ENCODE measurements around the gene ARL8B.
"Not testable (repeated sequence)": the region's sequence is repeated elsewhere in the genome, so short reads cannot be mapped to it uniquely, and the experiment has no call there.

Gene ARL8B

DNA sequence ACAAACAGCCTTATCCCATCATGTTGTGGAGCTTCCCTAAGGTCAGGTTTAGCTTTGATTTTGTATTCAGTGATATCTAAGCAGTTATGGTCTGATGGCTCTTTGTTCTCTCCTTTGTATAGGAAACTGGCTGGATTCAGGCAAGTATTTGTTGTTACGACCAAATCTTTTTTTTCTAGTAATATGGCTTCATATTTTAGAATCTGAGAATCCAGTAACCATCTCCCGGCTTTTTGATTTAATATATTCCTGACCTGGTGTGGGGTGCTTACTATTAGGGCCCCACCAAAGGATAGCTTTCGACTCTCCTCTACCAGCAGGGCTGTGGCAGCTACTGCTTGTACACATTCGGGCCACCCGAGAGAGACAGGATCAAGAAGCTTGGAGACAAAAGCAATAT lies 23.0 kb downstream of the ARL8B start:
- TF ChIP-seq, protein P1, sequence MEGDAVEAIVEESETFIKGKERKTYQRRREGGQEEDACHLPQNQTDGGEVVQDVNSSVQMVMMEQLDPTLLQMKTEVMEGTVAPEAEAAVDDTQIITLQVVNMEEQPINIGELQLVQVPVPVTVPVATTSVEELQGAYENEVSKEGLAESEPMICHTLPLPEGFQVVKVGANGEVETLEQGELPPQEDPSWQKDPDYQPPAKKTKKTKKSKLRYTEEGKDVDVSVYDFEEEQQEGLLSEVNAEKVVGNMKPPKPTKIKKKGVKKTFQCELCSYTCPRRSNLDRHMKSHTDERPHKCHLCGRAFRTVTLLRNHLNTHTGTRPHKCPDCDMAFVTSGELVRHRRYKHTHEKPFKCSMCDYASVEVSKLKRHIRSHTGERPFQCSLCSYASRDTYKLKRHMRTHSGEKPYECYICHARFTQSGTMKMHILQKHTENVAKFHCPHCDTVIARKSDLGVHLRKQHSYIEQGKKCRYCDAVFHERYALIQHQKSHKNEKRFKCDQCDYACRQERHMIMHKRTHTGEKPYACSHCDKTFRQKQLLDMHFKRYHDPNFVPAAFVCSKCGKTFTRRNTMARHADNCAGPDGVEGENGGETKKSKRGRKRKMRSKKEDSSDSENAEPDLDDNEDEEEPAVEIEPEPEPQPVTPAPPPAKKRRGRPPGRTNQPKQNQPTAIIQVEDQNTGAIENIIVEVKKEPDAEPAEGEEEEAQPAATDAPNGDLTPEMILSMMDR (IDR thresholded peaks at IDR 0.05; ENCODE audit: low read depth, low read length): no peak
- no peak for DNase-seq (ENCODE audit: extremely low read depth, low read depth)

DNA sequence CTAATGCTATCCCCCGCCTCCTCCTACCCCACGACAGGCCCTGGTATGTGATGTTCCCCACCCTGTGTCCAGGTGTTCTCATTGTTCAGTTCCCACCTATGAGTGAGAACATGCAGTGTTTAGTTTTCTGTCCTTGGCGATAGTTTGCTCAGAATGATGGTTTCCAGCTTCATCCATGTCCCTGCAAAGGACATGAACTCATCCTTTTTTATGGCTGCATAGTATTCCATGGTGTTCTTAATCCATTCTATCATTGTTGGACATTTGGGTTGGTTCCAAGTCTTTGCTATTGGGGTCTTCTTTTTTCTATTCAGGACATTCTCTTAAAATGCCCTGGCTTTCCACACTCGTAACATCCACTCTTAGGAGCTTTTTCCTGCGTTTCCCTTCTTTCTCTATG lies 25.1 kb downstream of the ARL8B start:
- not testable (repeated sequence) for DNase-seq (ENCODE audit: extremely low read depth, low read depth)

DNA sequence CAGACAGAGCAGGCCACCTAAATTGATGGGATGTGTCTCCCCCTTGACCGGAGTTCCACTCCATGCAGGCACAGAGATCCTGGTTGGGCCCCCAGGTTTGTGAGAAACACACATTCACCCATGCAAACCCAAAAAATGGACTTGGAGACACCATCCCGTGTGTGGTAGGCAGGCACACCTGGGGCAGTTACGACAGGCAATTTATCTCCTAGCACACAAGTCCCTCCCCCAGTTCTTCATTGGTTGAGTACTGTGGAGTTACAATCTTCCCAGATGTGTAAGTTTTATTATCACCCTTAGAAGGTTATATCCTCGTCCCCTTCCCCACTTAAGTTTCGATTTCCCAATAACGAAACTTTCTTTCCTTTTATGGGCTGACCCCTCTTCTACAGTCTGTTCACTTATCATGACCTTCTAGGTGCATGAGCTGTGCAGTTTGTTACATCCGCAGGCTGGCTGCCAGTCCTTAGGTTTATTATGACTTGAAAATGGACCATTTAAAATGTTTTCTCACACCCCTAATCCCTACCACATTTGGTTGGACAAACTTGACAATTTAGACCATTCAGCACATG lies 27.3 kb downstream of the ARL8B start:
- TF ChIP-seq, protein P1 (IDR thresholded peaks at IDR 0.05; ENCODE audit: low read depth, low read length): no peak
- no peak for DNase-seq (ENCODE audit: extremely low read depth, low read depth)

DNA sequence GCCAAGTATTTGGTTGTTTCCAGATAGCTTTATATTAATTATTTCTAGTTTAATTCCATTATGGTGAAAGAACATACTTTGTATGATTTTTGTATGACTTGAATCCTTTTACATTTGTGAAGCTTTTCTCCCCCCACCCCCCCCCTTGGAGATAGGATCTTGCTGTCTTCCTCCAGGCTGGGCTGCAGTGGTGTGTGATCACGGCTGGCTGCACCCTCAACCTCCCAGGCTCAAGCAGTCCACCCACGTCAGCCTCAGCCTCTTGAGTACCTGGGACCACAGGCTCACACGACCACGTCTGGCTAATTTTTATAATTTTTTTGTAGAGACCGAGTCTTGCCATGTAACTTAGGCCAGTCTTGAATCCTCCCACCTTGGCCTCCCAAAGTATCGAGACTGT lies 29.5 kb downstream of the ARL8B start:
- DNase-seq (ENCODE audit: extremely low read depth, low read depth): no peak
- TF ChIP-seq, protein P1 (IDR thresholded peaks at IDR 0.05; ENCODE audit: low read depth, low read length): no peak

DNA sequence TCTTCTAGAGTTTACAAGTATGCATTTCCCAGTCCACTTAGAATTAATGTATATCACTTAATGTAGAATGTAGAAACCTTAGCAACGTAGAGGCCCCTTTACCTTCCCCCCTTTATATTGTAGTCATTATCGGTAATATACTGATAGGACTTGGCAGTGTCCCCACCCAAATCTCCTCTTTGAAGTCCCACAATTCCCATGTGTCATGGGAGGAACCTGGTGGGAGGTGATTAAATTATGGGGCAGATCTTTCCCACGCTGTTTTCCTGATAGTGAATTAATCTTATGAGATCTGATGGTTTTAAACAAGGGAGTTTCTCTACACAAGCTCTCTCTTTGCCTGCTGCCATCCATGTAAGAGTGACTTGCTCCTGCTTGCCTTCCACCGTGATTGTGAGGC lies 31.0 kb downstream of the ARL8B start:
- TF ChIP-seq, protein P1 (IDR thresholded peaks at IDR 0.05; ENCODE audit: low read depth, low read length): no peak
- no peak for DNase-seq (ENCODE audit: extremely low read depth, low read depth)

DNA sequence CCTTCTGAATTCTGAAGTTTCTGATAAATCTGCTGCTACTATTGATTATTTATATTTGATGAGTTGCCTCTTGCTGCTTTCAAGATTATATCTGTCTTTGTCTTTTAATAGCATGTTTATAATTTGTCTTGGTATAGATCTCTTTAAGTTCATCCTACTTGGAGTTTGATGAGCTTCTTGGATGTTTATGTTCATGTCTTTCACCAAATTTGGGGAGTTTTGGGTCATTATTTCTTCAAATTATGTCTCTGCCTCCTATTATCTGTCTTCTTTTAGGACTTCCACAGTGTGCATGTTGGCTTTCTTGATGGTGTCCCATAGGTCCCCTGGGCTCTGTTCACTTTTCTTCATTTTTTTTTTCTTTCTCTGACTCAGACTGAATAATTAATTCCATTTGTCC lies 33.1 kb downstream of the ARL8B start:
- TF ChIP-seq, protein P1 (IDR thresholded peaks at IDR 0.05; ENCODE audit: low read depth, low read length): no peak
- no peak for DNase-seq (ENCODE audit: extremely low read depth, low read depth)

DNA sequence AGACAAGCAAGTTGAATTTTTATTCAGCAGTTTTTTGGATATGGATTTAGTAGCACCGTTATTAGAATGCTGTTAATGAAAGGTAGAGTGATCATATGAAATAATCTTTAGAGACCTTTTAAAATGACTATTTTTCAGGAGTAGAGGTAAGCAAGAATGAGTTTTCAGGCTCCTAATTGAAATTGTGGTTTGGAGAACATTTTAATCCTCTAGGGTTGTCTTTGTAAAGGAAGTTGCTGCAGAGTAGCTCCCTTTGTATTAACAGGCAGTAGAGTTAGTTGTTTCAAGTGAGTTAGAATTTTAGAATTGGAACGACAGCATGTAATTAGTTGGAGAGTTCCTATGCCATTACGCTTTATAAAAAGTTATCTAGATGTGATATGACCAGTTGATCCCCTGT lies 38.2 kb downstream of the ARL8B start:
- no peak for DNase-seq (ENCODE audit: extremely low read depth, low read depth)
- TF ChIP-seq, protein P1 (IDR thresholded peaks at IDR 0.05; ENCODE audit: low read depth, low read length): no peak

Measured in AG09319 (cell line).